Loucy (cell line): Measurements from ENCODE around the gene SDC3.

Experiments
- EZH2phosphoT487 ChIP-seq: fragments of 200-600 bp; IDR thresholded peaks from 2 replicates; pipeline ENCODE4 v1.6.1; 2018; ENCODE audit warnings: antibody characterized with exemption, mild to moderate bottlenecking, moderate library complexity, borderline replicate concordance
- TF ChIP-seq, protein P1 (sequence below): fragments of 200-600 bp; sonication (generic); conservative IDR thresholded peaks from 2 replicates; pipeline ENCODE4 v1.5.1; 2014; ENCODE audit warnings: mild to moderate bottlenecking, antibody characterized with exemption, low read length

DNA sequence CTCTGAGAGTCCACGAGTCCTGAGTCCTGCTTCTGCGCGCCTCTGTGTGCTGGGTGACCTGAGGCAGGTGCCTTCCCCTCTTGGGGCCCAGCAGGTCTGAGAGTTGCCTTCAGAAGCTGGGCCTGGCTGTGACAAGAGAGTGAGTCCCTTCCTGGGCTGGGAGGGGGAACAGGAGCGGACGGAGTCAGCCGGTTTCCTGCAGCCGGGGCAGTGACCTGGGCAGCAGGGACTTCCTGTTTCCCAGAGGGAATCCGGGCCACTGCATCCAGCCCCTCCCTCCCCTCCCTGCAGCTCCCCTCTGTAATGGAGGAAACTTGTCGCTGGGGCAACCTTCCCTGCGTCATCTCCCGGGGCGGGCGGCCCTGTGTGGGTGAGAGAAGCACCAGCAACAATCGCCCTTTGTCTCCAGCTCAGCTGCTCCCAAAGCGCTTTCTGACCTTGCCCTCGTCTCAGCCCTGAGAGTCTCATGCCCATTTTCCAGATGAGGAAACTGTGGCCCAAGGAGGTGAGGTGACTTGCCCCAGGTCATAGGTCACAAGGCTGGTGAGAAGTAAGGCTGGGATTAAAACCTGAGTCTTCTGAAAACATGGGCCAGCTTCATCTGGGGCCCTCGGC is 61.1 kb downstream of the SDC3 start:
- TF ChIP-seq, protein P1, sequence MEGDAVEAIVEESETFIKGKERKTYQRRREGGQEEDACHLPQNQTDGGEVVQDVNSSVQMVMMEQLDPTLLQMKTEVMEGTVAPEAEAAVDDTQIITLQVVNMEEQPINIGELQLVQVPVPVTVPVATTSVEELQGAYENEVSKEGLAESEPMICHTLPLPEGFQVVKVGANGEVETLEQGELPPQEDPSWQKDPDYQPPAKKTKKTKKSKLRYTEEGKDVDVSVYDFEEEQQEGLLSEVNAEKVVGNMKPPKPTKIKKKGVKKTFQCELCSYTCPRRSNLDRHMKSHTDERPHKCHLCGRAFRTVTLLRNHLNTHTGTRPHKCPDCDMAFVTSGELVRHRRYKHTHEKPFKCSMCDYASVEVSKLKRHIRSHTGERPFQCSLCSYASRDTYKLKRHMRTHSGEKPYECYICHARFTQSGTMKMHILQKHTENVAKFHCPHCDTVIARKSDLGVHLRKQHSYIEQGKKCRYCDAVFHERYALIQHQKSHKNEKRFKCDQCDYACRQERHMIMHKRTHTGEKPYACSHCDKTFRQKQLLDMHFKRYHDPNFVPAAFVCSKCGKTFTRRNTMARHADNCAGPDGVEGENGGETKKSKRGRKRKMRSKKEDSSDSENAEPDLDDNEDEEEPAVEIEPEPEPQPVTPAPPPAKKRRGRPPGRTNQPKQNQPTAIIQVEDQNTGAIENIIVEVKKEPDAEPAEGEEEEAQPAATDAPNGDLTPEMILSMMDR: no peak
- TF ChIP-seq EZH2phosphoT487: no peak
